HG03139 (cell line): ENCODE data around the gene AGAP1.
A peak's percentile ranks its signal among the peaks of the same experiment; 100 is the strongest.

Experiments used
- ATAC-seq: cut with Tn5 transposase; IDR thresholded peaks from one replicate; pipeline ENCODE4 v1.9.1; 2021; ENCODE audit not compliant: unreplicated experiment

Gene AGAP1

DNA sequence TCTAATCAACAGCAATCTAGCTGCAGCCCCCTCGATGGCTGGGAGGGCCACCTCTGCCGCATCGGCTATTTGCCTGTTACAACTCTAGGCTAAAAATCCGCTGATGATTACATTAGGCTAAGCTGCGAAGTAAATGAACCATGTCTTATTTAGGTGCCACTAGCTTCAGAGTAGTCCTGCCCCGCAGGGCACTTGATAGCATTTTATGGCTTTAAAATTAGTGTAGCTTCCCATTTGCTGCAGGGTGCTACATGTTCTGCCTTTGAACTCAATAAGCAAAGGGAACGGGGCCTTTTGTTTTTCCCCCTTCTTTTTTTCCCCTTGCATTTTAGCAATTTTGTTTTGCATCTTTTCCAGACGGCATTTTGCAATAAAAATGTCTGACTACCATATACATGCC is 404.1 kb downstream of the AGAP1 start:
- no peak for ATAC-seq

- no peak for ATAC-seq
These were observed 404.9 kb downstream of the AGAP1 start for GRCh38 chr2:235898766-235899165.

DNA sequence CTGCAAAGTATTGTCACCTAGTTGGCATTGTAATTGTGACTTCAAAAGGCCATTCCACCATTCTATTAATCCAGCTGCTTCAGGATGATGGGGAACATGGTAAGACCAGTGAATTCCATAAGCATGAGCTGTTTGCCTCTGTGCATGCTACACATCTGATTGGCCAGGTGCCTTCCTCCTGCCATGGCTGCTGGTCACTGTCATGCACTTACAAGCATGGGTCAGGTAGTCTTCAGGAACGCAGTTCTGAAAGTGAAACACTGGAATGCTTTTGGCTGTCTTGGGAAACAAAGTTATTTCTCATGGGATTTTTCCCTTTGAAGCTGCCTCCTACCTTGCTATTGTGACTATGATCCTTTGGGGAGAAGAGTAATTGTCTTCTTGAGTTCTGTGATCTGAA is 406.8 kb downstream of the AGAP1 start:
- no peak for ATAC-seq

DNA sequence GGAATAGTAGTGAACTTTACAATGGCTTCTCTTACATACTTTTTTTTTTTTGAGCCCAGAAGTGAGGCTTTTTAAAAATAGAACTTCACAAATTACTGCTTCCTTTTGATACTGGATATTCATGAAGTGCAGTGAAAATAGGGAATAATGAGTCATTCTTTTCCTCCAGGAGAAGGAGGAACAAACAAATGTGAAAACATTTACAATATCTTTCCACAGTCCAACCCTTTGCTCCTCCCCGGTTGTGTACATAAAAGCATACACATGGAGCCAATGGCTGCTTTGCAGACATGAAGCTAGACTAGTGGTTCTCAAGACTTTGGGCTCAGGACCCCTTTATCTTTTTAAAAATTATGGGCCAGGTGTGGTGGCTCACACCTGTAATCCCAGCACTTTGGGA is 407.4 kb downstream of the AGAP1 start:
- ATAC-seq: no peak

DNA sequence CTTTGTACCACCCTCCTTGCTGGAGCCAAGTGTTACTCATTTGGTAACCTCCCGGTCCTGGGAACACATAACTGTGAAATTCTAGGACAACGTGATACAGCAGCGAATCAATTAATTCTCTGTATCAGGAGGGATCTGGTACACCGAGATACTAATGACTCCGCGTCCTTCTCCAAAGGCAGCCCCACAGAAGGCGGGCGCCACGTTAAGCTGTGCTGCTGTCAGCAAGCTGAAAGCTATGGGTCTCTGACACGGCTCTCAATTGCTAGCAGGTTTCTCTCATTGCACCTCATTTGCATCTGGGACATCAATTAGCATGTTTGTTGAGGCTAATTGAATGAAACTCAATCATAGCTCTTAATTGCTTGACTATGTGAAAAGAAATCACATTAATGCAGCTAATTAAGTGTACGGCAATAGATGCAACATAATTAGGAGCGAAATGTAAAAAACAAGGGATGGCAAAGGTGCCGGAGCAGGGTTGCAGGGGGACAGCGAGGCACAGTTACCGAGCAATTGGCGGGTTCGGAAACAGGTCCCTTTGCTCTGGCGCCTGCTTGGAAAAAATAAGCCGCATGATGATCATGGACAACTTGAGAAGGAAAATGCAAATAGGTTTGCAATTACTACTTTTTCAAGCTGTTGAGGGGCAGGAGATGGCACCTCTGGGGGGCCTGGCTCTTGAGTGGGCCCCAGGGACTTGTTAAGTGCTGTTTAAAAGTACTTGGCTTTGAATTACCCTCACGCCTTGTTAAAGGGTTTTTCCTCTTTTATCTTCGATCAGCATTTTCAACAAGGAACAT is 410.1 kb downstream of the AGAP1 start:
- no peak for ATAC-seq

DNA sequence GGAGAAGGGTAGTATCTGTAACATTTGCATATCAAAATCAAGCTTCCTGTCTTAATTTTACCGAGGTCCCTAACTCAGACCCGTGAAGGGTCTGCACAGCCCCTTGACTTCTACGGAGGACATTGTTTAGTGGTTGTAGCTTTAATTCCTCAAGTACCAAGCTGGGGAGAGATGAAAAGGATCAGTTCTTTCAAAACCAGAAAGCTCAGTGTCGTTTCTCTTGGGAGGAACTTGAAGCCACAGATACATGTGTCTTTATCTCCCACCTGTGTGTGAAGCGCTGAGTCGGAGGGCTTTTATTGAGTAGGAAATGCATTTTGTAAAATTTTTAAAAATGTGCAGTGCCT is 410.7 kb downstream of the AGAP1 start:
- ATAC-seq: no peak

- ATAC-seq: peak; percentile 70
These were observed 415.0 kb downstream of the AGAP1 start for GRCh38 chr2:235908826-235909225.

DNA sequence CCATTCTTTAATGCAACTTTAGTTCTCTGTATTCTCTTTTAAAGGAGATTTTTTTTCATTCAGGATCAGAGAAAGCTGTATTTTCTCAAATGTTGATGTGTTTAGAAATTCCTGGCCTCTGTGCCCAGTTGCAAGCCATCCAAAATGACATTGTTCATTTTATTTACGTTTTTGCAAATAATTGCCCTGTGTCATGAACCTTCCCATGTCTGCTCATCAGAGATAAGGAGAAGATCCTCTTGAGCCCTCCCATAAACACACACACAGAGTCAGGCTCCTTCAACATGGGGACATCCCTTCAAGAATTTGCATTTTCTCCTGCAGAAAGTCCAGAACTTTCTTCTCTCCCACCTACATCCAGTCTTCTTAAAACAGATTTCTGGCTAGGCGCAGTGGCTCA is 415.5 kb downstream of the AGAP1 start:
- ATAC-seq: no peak

DNA sequence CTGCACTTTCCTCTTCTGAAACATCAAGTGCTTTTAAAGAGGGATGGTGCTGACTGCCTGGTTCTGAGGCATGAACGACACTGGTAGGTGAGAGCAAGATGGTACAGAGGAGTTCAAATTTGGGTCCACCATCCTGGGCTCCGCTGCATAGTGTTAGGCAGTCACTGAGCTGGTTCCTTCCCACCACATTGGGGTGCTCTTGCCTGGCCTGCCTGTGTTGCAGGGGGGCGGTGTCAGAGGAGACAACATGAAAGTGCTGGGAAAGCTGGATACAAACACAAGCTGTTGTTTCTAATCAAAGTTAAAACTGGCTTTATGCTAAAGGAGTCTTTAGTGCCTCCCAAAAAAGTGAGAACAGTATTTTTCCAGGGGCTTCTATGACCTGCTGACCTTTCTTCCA is 416.2 kb downstream of the AGAP1 start:
- ATAC-seq: no peak

- no peak for ATAC-seq
These were observed 417.3 kb downstream of the AGAP1 start for GRCh38 chr2:235911125-235911524.

DNA sequence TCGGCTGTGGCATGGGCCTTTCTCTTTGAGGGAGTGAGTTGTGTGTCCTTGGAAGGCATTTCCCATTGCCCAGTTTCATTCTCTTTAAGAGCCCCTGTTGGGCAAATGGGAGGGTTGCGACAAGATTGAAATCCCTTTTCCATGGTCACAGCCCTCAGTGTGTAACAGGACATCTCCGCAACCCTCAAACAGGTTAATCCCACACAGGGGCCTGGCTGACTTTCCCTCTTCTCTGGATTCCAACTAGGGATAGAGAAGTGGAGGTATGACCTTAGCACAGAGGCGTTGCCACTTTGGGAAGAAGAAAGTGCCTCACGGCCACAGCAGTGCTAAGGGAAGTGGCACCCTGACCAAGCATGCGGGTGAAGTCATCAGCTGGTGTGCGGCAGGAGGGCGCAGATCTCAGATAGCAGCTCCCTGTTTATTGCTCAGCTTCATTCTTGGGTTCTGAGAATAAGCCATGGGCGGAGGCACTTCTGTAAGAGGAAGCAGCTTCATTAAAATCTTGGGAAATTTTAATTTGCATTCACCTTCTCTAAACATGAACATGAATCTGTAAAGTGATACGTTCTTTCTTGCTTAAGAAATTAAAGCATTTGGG is 417.9 kb downstream of the AGAP1 start:
- ATAC-seq: no peak

- ATAC-seq: no peak
These were observed 420.9 kb downstream of the AGAP1 start for GRCh38 chr2:235914756-235915155.

- no peak for ATAC-seq
These were observed 423.7 kb downstream of the AGAP1 start for GRCh38 chr2:235917506-235917905.

- no peak for ATAC-seq
These were observed 425.0 kb downstream of the AGAP1 start for GRCh38 chr2:235918876-235919275.

DNA sequence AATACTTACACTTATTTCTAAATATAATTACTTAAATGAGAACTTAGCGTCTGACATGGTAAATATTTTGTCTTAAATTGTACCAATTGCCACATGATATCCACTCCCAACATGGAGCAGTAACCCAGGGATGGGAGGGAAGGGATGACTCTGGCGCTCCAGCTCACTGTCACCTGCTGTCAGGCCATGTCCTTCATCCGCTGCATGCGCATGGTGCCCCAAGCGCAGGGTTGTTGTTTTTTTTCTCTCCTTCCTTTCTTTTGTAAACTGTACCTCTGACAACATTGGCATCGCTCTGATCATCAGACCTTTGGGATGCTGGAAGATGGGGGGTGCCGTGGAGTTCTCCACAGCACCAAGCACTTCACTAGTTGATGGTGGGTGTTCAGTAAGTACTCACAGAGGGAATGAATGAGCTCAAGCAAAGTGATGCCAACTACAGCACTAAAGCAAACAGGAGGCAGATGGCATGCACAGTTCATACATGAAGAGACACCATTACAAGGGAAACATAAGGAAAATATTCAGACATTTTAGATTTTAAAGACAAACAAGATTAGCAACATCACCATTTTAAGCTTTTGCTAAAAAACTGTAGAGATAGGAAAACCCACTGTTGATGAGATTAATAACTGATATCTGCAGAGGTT is 426.5 kb downstream of the AGAP1 start:
- no peak for ATAC-seq

DNA sequence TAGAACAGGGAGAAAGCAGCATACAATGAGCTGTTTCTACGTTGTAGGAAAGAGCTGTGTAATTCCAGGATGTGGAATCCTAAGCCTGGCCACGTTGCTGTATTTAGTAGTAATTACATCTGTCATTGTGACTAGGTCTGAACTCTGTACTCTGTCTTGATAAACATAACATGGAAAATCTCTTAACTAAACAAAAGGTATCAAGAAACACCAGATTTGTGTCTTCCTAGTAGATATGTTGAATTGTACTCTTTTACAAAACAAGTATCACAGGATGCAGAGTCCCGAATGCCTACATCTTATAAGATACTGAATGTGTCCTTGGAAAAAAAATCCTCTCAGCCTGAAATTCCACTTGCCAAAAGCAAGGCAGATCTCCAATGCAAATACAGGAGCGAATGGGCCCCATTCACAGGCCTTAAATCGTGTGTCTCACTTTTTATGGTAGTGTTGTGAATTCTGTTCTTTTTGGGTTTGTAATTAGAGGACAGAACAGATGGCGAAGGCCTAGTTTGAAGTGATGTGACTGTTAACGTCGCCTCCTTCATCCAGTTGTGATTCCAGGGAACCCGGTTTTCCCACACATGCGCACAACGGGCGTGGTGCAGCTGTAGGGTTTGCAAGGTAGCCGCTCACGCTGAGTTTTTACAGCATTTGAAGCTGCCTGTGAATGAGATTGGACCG is 427.8 kb downstream of the AGAP1 start:
- ATAC-seq: no peak

GRCh38 chr2:235922839-235923238 is 429.0 kb downstream of the AGAP1 start:
- no peak for ATAC-seq

DNA sequence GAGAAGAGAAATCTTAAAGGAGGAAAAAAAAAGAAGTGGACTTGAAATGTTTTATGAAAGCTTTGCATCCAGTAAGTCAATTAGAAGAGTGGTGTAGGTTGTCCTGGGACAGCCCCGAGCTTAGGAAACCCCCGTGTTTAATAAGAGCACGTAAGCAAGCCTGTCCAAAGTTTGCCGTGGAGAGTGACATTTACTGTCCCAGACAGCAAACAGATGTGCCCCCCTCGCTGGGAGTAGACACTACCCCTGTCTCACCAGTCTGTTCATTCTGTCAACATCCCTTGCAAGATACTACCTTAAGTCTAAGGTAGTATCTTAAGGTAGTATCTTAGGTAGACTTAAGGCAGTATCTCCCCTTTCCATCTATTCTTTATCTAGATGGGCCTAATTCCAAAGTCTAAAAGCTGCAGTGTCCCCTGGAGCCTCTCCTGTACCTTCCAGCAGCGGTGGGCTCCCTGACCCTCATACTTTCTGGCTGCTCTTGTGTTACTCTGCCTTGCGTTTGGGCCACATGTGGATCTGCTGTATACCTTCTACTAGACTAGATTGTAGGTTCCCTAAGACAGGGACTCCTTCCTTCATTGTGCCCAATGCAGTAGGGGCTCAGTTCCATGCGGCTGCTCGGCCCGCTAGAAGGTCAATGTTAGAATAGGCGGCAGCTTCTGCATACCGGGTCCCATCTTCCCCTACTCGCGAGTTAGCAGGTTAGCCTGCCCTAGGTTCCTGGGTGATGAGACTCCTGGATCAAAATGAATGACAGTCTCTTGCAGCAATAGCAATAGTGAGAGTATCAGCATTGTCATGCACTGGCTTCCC is 430.2 kb downstream of the AGAP1 start:
- ATAC-seq: no peak

- ATAC-seq: no peak
These were observed 430.8 kb downstream of the AGAP1 start for GRCh38 chr2:235924675-235925063.

DNA sequence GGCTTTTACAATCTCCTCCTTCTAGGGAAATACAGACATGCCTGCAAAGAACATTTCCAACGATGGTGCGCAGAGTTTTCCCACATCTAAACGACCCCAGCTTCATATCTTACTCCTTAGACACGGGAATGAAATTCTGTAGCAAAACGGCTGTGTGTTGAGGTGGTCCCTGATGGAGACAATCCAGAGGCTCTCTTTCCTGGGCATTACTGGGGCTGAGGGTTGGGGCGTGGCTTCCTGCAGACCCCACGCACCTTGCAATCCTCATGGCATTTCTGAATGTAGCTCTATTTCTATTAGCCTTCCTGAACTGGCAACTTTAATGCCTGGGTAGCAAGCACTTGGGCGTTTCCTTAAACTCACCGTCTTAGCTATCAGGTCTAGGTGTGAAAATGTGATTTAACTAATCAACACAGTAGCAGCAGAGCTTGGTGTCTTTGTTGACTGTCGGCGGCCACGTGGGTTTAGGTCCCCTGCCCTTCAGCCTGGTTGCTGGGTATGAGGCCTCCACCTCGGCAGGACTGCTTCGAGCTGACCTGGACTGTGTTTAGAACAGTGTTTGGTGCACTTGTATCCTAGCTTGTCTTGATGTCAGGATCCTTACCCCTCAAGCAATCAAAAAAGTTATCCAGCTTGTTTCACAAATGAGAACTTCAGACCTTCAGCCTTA is 431.5 kb downstream of the AGAP1 start:
- ATAC-seq: no peak
